SU-DHL-6 (cell line): ENCODE measurements around the gene COQ10B.

ENCODE experiments used
- CTCF ChIP-seq: fragments of 200-600 bp; sonication (generic); IDR thresholded peaks from one replicate; pipeline ENCODE4 v1.5.1; 2017; ENCODE audit warnings: antibody characterized with exemption, mild to moderate bottlenecking, low read length, moderate library complexity; ENCODE audit not compliant: insufficient read depth, poor library complexity, severe bottlenecking
- EZH2phosphoT487 ChIP-seq: fragments of 200-600 bp; sonication (generic), shearing (Covaris generic); conservative IDR thresholded peaks from 2 replicates; pipeline ENCODE4 v1.6.1; 2018; ENCODE audit warnings: mild to moderate bottlenecking, antibody characterized with exemption, low read length, moderate library complexity, mixed read lengths

GRCh38 chr2:197455428-197455827 is 2.1 kb downstream of the COQ10B start:
- TF ChIP-seq CTCF (no peak), EZH2phosphoT487 (no peak)
